C4-2B (cell line): ENCODE results near the gene CDKN1C.

Source experiments
- ZFX ChIP-seq: fragments of 450-650 bp; IDR thresholded peaks from 2 replicates; pipeline ENCODE4 v1.6.1; 2017
- TF ChIP-seq, protein P1 (sequence below): fragments of 450-650 bp; conservative IDR thresholded peaks from 2 replicates; pipeline ENCODE4 v1.5.1; 2017; ENCODE audit warnings: mild to moderate bottlenecking

DNA sequence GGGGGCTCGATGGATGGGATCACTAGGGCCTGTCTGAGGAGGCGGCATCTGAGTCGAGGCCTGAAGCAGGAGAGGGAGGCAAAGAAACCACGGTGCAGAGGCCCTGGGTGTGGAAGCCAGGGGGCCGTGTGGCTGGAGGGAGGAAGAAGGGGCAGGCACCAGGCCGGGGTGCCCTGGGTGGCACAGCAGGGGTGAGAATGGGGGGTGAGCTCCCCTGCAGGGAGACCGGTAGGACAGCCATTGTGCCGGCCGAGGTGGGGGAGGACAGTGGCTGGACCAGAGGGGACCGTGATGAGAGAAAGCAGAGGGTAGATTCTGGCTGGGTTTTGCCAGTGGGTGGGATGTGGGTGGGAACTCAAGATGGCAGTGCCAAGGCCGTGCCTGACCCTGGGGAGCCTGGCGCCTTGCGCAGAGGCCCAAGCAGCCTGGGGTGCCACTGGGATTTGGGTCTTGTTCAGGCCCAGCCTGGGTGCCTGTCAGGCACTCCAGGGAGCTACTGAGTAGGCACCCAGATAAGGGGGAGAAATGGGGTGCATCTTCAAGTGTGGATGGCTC lies 24.9 kb upstream of the CDKN1C start:
- TF ChIP-seq, protein P1, sequence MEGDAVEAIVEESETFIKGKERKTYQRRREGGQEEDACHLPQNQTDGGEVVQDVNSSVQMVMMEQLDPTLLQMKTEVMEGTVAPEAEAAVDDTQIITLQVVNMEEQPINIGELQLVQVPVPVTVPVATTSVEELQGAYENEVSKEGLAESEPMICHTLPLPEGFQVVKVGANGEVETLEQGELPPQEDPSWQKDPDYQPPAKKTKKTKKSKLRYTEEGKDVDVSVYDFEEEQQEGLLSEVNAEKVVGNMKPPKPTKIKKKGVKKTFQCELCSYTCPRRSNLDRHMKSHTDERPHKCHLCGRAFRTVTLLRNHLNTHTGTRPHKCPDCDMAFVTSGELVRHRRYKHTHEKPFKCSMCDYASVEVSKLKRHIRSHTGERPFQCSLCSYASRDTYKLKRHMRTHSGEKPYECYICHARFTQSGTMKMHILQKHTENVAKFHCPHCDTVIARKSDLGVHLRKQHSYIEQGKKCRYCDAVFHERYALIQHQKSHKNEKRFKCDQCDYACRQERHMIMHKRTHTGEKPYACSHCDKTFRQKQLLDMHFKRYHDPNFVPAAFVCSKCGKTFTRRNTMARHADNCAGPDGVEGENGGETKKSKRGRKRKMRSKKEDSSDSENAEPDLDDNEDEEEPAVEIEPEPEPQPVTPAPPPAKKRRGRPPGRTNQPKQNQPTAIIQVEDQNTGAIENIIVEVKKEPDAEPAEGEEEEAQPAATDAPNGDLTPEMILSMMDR, result no peak
- no peak for TF ChIP-seq ZFX
